Calu3 (cell line): ENCODE data around the gene MAPK7. TPM values are rescaled to one million over a fixed set of nuclear protein-coding genes. Genes with fewer than 3 reads are reported as not detected.

Experiments
- BruUV-seq: library from RNA; stranded (reverse); fragments of 400-500 nt; replicated peaks from 2 replicates; lab custom pipeline; 2021; lab: Mats Ljungman, UMichigan
- CTCF ChIA-PET: fragments of 300-600 bp; sonication (Branson Sonifier 250); formaldehyde crosslinking; loops from one replicate; lab custom pipeline; 2022; ENCODE audit warnings: antibody characterized with exemption; lab: Charles Lee
- DNase-seq: peaks from one replicate; pipeline ENCODE4 v3.0.0; 2022
- H3K27ac Mint-ChIP-seq: one replicate; pipeline ENCODE4 v1.8.0; 2022; ENCODE audit warnings: mixed read lengths; ENCODE audit not compliant: unreplicated experiment
- H3K27me3 Mint-ChIP-seq: one replicate; pipeline ENCODE4 v1.8.0; 2022; ENCODE audit warnings: mixed read lengths; ENCODE audit not compliant: unreplicated experiment
- H3K36me3 Mint-ChIP-seq: one replicate; pipeline ENCODE4 v1.8.0; 2022; ENCODE audit warnings: mild to moderate bottlenecking, moderate library complexity, mixed read lengths; ENCODE audit not compliant: insufficient read depth, unreplicated experiment
- H3K4me1 Mint-ChIP-seq: one replicate; pipeline ENCODE4 v1.8.0; 2022; ENCODE audit warnings: mild to moderate bottlenecking, low read depth, mixed read lengths; ENCODE audit not compliant: unreplicated experiment
- H3K4me3 Mint-ChIP-seq: one replicate; pipeline ENCODE4 v1.8.0; 2022; ENCODE audit warnings: mild to moderate bottlenecking, low read depth, moderate library complexity, mixed read lengths; ENCODE audit not compliant: unreplicated experiment
- H3K9me3 Mint-ChIP-seq: one replicate; pipeline ENCODE4 v1.8.0; 2022; ENCODE audit warnings: low read depth, mixed read lengths; ENCODE audit not compliant: unreplicated experiment
- CTCF ChIP-seq: fragments of 200-600 bp; IDR thresholded peaks from one replicate; pipeline ENCODE4 v1.8.0; 2022; ENCODE audit warnings: antibody characterized with exemption; ENCODE audit not compliant: unreplicated experiment
- intact Hi-C: fragments of 100-400 bp; cut with micrococcal nuclease; formaldehyde crosslinking; loops from one replicate; pipeline ENCODE4 v1.10.0; 2022; ENCODE audit not compliant: unreplicated experiment
- total RNA-seq: library from RNA; stranded (reverse); gene quantifications from 2 replicates; pipeline ENCODE4 v1.2.3, GENCODE V29; 2022

Gene MAPK7
- total RNA-seq, 1 experiment from 2014 or later, result 15.0 TPM

GRCh38 chr17:19381361-19381740 lies 3.1 kb downstream of the MAPK7 start:
- Mint-ChIP-seq H3K9me3 (no peaks in the 10 kb centered on the region), H3K27ac (no peak overlapping the region), H3K36me3 (peaks cover 42% of the 10 kb centered on the region), H3K27me3 (no peaks in the 10 kb centered on the region), H3K4me3 (no peak overlapping the region), H3K4me1 (no peaks in the 10 kb centered on the region)
- no peak for DNase-seq
- intact Hi-C loops, result no loop called here
- BruUV-seq, result no TSS peak
- TF ChIP-seq CTCF, result no peak
- CTCF ChIA-PET, result no interaction called here

GRCh38 chr17:19381741-19382444 lies 3.6 kb downstream of the MAPK7 start:
- intact Hi-C loops, result no loop called here
- TF ChIP-seq CTCF, result no peak
- CTCF ChIA-PET, result no interaction called here
- no TSS peak for BruUV-seq
- Mint-ChIP-seq H3K4me1 (no peaks in the 10 kb centered on the region), H3K27ac (no peak overlapping the region), H3K4me3 (no peak overlapping the region), H3K36me3 (peaks cover 40% of the 10 kb centered on the region), H3K9me3 (no peaks in the 10 kb centered on the region), H3K27me3 (no peaks in the 10 kb centered on the region)
- DNase-seq, result no peak

GRCh38 chr17:19382531-19383444 lies 4.5 kb downstream of the MAPK7 start:
- intact Hi-C loops, result no loop called here
- no peak overlapping the region for H3K4me3 Mint-ChIP-seq
- H3K4me1 Mint-ChIP-seq, result no peaks in the 10 kb centered on the region
- peaks cover 31% of the 10 kb centered on the region for H3K36me3 Mint-ChIP-seq
- DNase-seq, result no peak
- H3K27ac Mint-ChIP-seq, result no peak overlapping the region
- CTCF ChIA-PET, result no interaction called here
- no TSS peak for BruUV-seq
- no peak for TF ChIP-seq CTCF
- no peaks in the 10 kb centered on the region for H3K27me3 Mint-ChIP-seq
- no peaks in the 10 kb centered on the region for H3K9me3 Mint-ChIP-seq

GRCh38 chr17:19383681-19384470 lies 5.6 kb downstream of the MAPK7 start:
- intact Hi-C loops, result no loop called here
- Mint-ChIP-seq H3K4me3 (no peak overlapping the region), H3K4me1 (no peaks in the 10 kb centered on the region), H3K27ac (no peak overlapping the region), H3K36me3 (peaks cover 20% of the 10 kb centered on the region), H3K27me3 (no peaks in the 10 kb centered on the region), H3K9me3 (no peaks in the 10 kb centered on the region)
- CTCF ChIA-PET, result no interaction called here
- DNase-seq, result no peak
- TF ChIP-seq CTCF, result no peak
- no TSS peak for BruUV-seq
